Neural progenitor cell (in vitro differentiated cells): Measurements from ENCODE around the gene SALL1.

Experiments used
- CTCF ChIP-seq: fragments of 200-600 bp; sonication (generic); IDR thresholded peaks from 2 replicates; pipeline ENCODE4 v1.5.1; 2017; ENCODE audit warnings: antibody characterized with exemption, mild to moderate bottlenecking
- EZH2 ChIP-seq: fragments of 200-600 bp; sonication (generic); IDR thresholded peaks from 2 replicates; pipeline ENCODE4 v1.6.1; 2017; ENCODE audit warnings: antibody characterized with exemption, mild to moderate bottlenecking, moderate library complexity

GRCh38 chr16:51181503-51181811 lies 30.4 kb upstream of the SALL1 start:
- TF ChIP-seq CTCF (no peak), EZH2 (no peak)
